GM23248 (cell line): ENCODE data around the gene SETBP1. TPM values are rescaled to one million over a fixed set of nuclear protein-coding genes. Genes with fewer than 3 reads are reported as not detected.

Experiments
- DNase-seq: peaks from one replicate; pipeline ENCODE4 v3.0.0-alpha.2; 2015
- H2AFZ ChIP-seq: fragments of 200-600 bp; sonication (generic); 2 replicates; pipeline ENCODE4 v1.6.1; 2016; ENCODE audit warnings: antibody characterized with exemption
- H3F3A ChIP-seq: fragments of 200-600 bp; sonication (generic); 2 replicates; pipeline ENCODE4 v1.6.1; 2016; ENCODE audit warnings: mild to moderate bottlenecking, antibody characterized with exemption, mixed run types; ENCODE audit not compliant: insufficient read depth
- H3K27ac ChIP-seq: fragments of 200-600 bp; sonication (generic); 2 replicates; pipeline ENCODE4 v1.5.1; 2016; ENCODE audit warnings: mild to moderate bottlenecking
- H3K27me3 ChIP-seq: fragments of 200-600 bp; sonication (generic); replicated peaks from 2 replicates; pipeline ENCODE4 v1.6.1; 2016; ENCODE audit warnings: mild to moderate bottlenecking; ENCODE audit not compliant: insufficient read depth
- H3K36me3 ChIP-seq: fragments of 200-600 bp; sonication (generic); 2 replicates; pipeline ENCODE4 v1.6.1; 2016; ENCODE audit warnings: low read depth, mild to moderate bottlenecking
- H3K4me1 ChIP-seq: fragments of 200-600 bp; sonication (generic); 2 replicates; pipeline ENCODE4 v1.6.1; 2016; ENCODE audit warnings: mild to moderate bottlenecking; ENCODE audit not compliant: insufficient read depth
- H3K4me2 ChIP-seq: fragments of 200-600 bp; sonication (generic); one replicate; pipeline ENCODE4 v1.6.1; 2016; ENCODE audit warnings: mild to moderate bottlenecking; ENCODE audit not compliant: unreplicated experiment
- H3K4me3 ChIP-seq: fragments of 200-600 bp; sonication (generic); 2 replicates; pipeline ENCODE4 v1.5.1; 2016; ENCODE audit warnings: mild to moderate bottlenecking
- H3K79me2 ChIP-seq: fragments of 200-600 bp; sonication (generic); 2 replicates; pipeline ENCODE4 v1.6.1; 2016; ENCODE audit warnings: mild to moderate bottlenecking; ENCODE audit not compliant: insufficient read depth
- H3K9ac ChIP-seq: fragments of 200-600 bp; sonication (generic); 2 replicates; pipeline ENCODE4 v1.6.1; 2016; ENCODE audit warnings: mild to moderate bottlenecking
- H3K9me2 ChIP-seq: fragments of 200-600 bp; sonication (generic); 2 replicates; pipeline ENCODE4 v1.6.1; 2016; ENCODE audit warnings: mixed run types, mild to moderate bottlenecking, moderate library complexity; ENCODE audit not compliant: insufficient read depth
- H3K9me3 ChIP-seq: fragments of 200-600 bp; sonication (generic); one replicate; pipeline ENCODE4 v1.6.1; 2017; ENCODE audit warnings: low read depth
- H4K20me1 ChIP-seq: fragments of 200-600 bp; sonication (generic); 2 replicates; pipeline ENCODE4 v1.6.0; 2016; ENCODE audit not compliant: insufficient read depth
- EZH2 ChIP-seq: fragments of 200-600 bp; sonication (generic); IDR thresholded peaks from 2 replicates; pipeline ENCODE4 v1.6.1; 2018; ENCODE audit warnings: antibody characterized with exemption, mild to moderate bottlenecking; ENCODE audit not compliant: insufficient read depth, poor library complexity, severe bottlenecking
- EZH2phosphoT487 ChIP-seq: fragments of 200-600 bp; sonication (generic); IDR thresholded peaks from 2 replicates; pipeline ENCODE4 v1.6.1; 2018; ENCODE audit warnings: antibody characterized with exemption, moderate library complexity, mild to moderate bottlenecking, low read depth; ENCODE audit not compliant: insufficient read depth
- WGBS, 2 experiments: methylation state at CpG; one replicate each; pipeline ENCODE4 v1.1.6; 2015 to 2017; ENCODE audit warnings: low lambda C conversion rate in 2 of 2, low coverage in 1 of 2; ENCODE audit errors: missing lambda C conversion rate in 2 of 2; 5-methylcytosine and 5-hydroxymethylcytosine counted together
- in situ Hi-C: fragments of 300-500 bp; cut with MboI; formaldehyde crosslinking; loops from 2 replicates; pipeline ENCODE4 v1.15.0; 2020
- polyA plus RNA-seq: library from polyadenylated mRNA; unstranded; fragments of >200 nt; fragmentation: Nextera tagmentation; extraction: Ambion mirVana; gene quantifications from 2 replicates; pipeline ENCODE4 v1.2.1, GENCODE V29; 2016
- total RNA-seq: library from RNA; depleted of rRNA; stranded (reverse); fragments of >200 nt; shearing (Covaris generic); gene quantifications from 2 replicates; pipeline ENCODE4 v1.2.3, GENCODE V29; 2014

The SETBP1 gene
- total and polyA plus RNA-seq, 2 experiments from 2014 or later = 1.3 to 4.1 TPM

GRCh38 chr18:45107425-45107824, 426.7 kb downstream of the SETBP1 start:
- no peak for TF ChIP-seq EZH2phosphoT487
- no peak for TF ChIP-seq EZH2
- 0 to 14% methylated on average over 1 of the region's 1 CpG for WGBS, 2 experiments
- Histone ChIP-seq H3K79me2 (no peaks in the 10 kb centered on the region), H3K9me2 (no peaks in the 10 kb centered on the region), H3K27me3 (no peaks in the 10 kb centered on the region), H3K9me3 (no peaks in the 10 kb centered on the region), H3K4me3 (no peak overlapping the region), H3K4me2 (peak overlapping the region; percentile 27), H3K4me1 (peaks cover 61% of the 10 kb centered on the region), H4K20me1 (no peaks in the 10 kb centered on the region), H3K9ac (no peak overlapping the region), H3K27ac (peak overlapping the region; percentile 61), H3F3A (peaks cover 58% of the 10 kb centered on the region), H2AFZ (no peak overlapping the region), H3K36me3 (no peaks in the 10 kb centered on the region)
- DNase-seq = peak; percentile 95
- in situ Hi-C loops = no loop called here

- no peak for TF ChIP-seq EZH2
- no peak for TF ChIP-seq EZH2phosphoT487
- Histone ChIP-seq H3K9ac (no peak overlapping the region), H3K4me3 (no peak overlapping the region), H3K9me3 (no peaks in the 10 kb centered on the region), H3K4me1 (peaks cover 61% of the 10 kb centered on the region), H3K27me3 (no peaks in the 10 kb centered on the region), H3K4me2 (no peak overlapping the region), H3K27ac (peak overlapping the region; percentile 9; the same call in 1 of the 2 replicates), H2AFZ (no peak overlapping the region), H3K79me2 (no peaks in the 10 kb centered on the region), H3K9me2 (no peaks in the 10 kb centered on the region), H3K36me3 (no peaks in the 10 kb centered on the region), H4K20me1 (no peaks in the 10 kb centered on the region), H3F3A (peaks cover 58% of the 10 kb centered on the region)
- WGBS, 2 experiments = 68 to 73% methylated on average over 7 of the region's 7 CpGs
- in situ Hi-C loops = no loop called here
- no peak for DNase-seq
These were observed 428.1 kb downstream of the SETBP1 start for GRCh38 chr18:45108754-45109153.

GRCh38 chr18:45109271-45109670, 428.6 kb downstream of the SETBP1 start:
- H3K36me3 ChIP-seq = no peaks in the 10 kb centered on the region
- H3K9me3 ChIP-seq = no peaks in the 10 kb centered on the region
- peaks cover 61% of the 10 kb centered on the region for H3K4me1 ChIP-seq
- H4K20me1 ChIP-seq = no peaks in the 10 kb centered on the region
- in situ Hi-C loops = no loop called here
- H3K27ac ChIP-seq = 0 out of 2 replicates have a peak overlapping the region, but pooled peaks have one; percentile 16
- peaks cover 58% of the 10 kb centered on the region for H3F3A ChIP-seq
- 18 to 25% methylated on average over 2 of the region's 2 CpGs for WGBS, 2 experiments
- no peak overlapping the region for H3K9ac ChIP-seq
- TF ChIP-seq EZH2phosphoT487 (no peak), EZH2 (no peak)
- no peak overlapping the region for H2AFZ ChIP-seq
- no peak overlapping the region for H3K4me2 ChIP-seq
- peak; percentile 71 for DNase-seq
- no peaks in the 10 kb centered on the region for H3K27me3 ChIP-seq
- H3K79me2 ChIP-seq = no peaks in the 10 kb centered on the region
- no peak overlapping the region for H3K4me3 ChIP-seq
- H3K9me2 ChIP-seq = no peaks in the 10 kb centered on the region

GRCh38 chr18:45109706-45110105, 429.0 kb downstream of the SETBP1 start:
- H3K9me2 ChIP-seq = no peaks in the 10 kb centered on the region
- H3K79me2 ChIP-seq = no peaks in the 10 kb centered on the region
- no peak overlapping the region for H2AFZ ChIP-seq
- no peaks in the 10 kb centered on the region for H3K36me3 ChIP-seq
- no peaks in the 10 kb centered on the region for H3K27me3 ChIP-seq
- peaks cover 61% of the 10 kb centered on the region for H3K4me1 ChIP-seq
- no peak overlapping the region for H3K4me3 ChIP-seq
- 0 out of 2 replicates have a peak overlapping the region, but pooled peaks have one; percentile 16 for H3K27ac ChIP-seq
- no peak overlapping the region for H3K9ac ChIP-seq
- no peak for TF ChIP-seq EZH2
- no peak for TF ChIP-seq EZH2phosphoT487
- peaks cover 58% of the 10 kb centered on the region for H3F3A ChIP-seq
- no peak overlapping the region for H3K4me2 ChIP-seq
- H4K20me1 ChIP-seq = no peaks in the 10 kb centered on the region
- no peaks in the 10 kb centered on the region for H3K9me3 ChIP-seq
- in situ Hi-C loops = no loop called here
- DNase-seq = no peak
